Measurements from ENCODE around the gene SRPRB. TPM values are rescaled to one million over a fixed set of nuclear protein-coding genes. Genes with fewer than 3 reads are reported as not detected.

The SRPRB gene
- total RNA-seq, 1 experiment from 2014 or later: 73.5 TPM

GRCh38 chr3:133797396-133798105 lies 8.1 kb upstream of the SRPRB start:
- TF ChIP-seq CTCF (IDR thresholded peaks at IDR 0.05): no peak
- H3K4me3 ChIP-seq (ENCODE audit: low read depth in 2 of 2, low read length in 2 of 2): no peak overlapping the region
- H3K27me3 ChIP-seq (ENCODE audit: control insufficient read depth, insufficient read depth, low read length): no peaks in the 10 kb centered on the region; the same call in 1 of the 2 replicates
- no peaks in the 10 kb centered on the region for H3K36me3 ChIP-seq (ENCODE audit: control insufficient read depth, insufficient read depth, low read length)
- DNase-seq (ENCODE audit: low read depth, low spot score): no peak
- in situ Hi-C loops (cut with HindIII; ENCODE audit: low pct_unique_long_range_greater_than_20kb, low sequenced_read_pairs) (no loop called here), intact Hi-C loops (cut with micrococcal nuclease; ENCODE audit: unreplicated experiment) (no loop called here)
- no peaks in the 10 kb centered on the region for H3K4me1 ChIP-seq (ENCODE audit: control insufficient read depth, insufficient read depth, low read length)
- no peak for ATAC-seq
- H3K27ac ChIP-seq (ENCODE audit: low read length): no peak overlapping the region
- H3K9me3 ChIP-seq (ENCODE audit: control insufficient read depth, insufficient read depth, low read depth, low read length): peaks cover 24% of the 10 kb centered on the region; the same call in 1 of the 2 replicates
- CTCF ChIA-PET: no interaction called here
- POLR2A ChIA-PET: no interaction called here
- no TSS peak for BruUV-seq (replicated peaks)

GRCh38 chr3:133799794-133800585 lies 5.6 kb upstream of the SRPRB start:
- DNase-seq (ENCODE audit: low read depth, low spot score) (no peak), ATAC-seq (no peak)
- Histone ChIP-seq H3K36me3 (ENCODE audit: control insufficient read depth, insufficient read depth, low read length) (no peaks in the 10 kb centered on the region), H3K27ac (ENCODE audit: low read length) (no peak overlapping the region), H3K4me3 (ENCODE audit: low read depth in 2 of 2, low read length in 2 of 2) (no peak overlapping the region), H3K4me1 (ENCODE audit: control insufficient read depth, insufficient read depth, low read length) (no peaks in the 10 kb centered on the region), H3K27me3 (ENCODE audit: control insufficient read depth, insufficient read depth, low read length) (no peaks in the 10 kb centered on the region; the same call in 1 of the 2 replicates), H3K9me3 (ENCODE audit: control insufficient read depth, insufficient read depth, low read depth, low read length) (peaks cover 6% of the 10 kb centered on the region; the same call in 1 of the 2 replicates)
- ChIA-PET POLR2A (no interaction called here), CTCF (no interaction called here)
- intact Hi-C loops (cut with micrococcal nuclease; ENCODE audit: unreplicated experiment) (no loop called here), in situ Hi-C loops (cut with HindIII; ENCODE audit: low pct_unique_long_range_greater_than_20kb, low sequenced_read_pairs) (no loop called here)
- BruUV-seq (replicated peaks): no TSS peak
- TF ChIP-seq SIN3A (IDR thresholded peaks at IDR 0.05; ENCODE audit: borderline replicate concordance, insufficient read depth, low read depth, low read length): no peak
- TF ChIP-seq POLR2AphosphoS5 (IDR thresholded peaks at IDR 0.05; ENCODE audit: low read depth, low read length): no peak
- TF ChIP-seq TCF7L2 (IDR thresholded peaks at IDR 0.05; ENCODE audit: low read depth, low read length): no peak
- no peak for TF ChIP-seq REST (IDR thresholded peaks at IDR 0.05; ENCODE audit: insufficient read depth in 1 of 2, low read depth in 2 of 2, low read length in 1 of 2)
- no peak for TF ChIP-seq CTCF (IDR thresholded peaks at IDR 0.05)

Data from Panc1 (cell line).